Body of pancreas (tissue), 4 donors: ENCODE results near the gene DDX42.

Experiments
- POLR2A ChIP-seq, 3 donors: fragments of 450-650 bp; IDR thresholded peaks; one replicate each; pipeline ENCODE4 v1.6.1; 2016; ENCODE audit warnings: antibody characterized with exemption in 3 of 3, mild to moderate bottlenecking in 2 of 3
- TF ChIP-seq, protein P1 (sequence below), 7 experiments: fragments of 450-650 bp in 4 of 7; fragments of 200-600 bp in 3 of 7; sonication (generic) in 3 of 7; IDR thresholded peaks; one replicate each; pipeline ENCODE4 v1.5.1; 2016 to 2019; ENCODE audit warnings: antibody characterized with exemption in 7 of 7

DNA sequence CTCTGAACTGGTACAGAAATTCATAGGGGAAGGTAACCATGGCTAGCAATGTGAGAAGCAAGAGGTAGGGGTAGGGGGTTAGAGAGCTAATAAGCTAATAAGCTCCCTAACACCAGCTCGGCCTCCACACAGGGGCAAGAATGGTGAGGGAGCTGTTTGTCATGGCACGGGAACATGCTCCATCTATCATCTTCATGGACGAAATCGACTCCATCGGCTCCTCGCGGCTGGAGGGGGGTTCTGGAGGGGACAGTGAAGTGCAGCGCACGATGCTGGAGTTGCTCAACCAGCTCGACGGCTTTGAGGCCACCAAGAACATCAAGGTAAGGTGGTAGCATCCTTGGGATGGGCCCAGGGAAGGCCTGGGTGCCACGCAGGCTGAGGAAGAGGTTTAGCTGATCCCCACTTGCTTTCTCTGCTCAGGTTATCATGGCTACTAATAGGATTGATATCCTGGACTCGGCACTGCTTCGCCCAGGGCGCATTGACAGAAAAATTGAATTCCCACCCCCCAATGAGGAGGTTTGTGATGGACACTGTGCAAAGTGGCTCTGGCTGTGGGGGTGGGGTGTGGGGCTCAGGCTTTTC lies 57.0 kb downstream of the DDX42 start:
- TF ChIP-seq POLR2A (IDR thresholded peaks at IDR 0.05), result no peak
- TF ChIP-seq, protein P1, sequence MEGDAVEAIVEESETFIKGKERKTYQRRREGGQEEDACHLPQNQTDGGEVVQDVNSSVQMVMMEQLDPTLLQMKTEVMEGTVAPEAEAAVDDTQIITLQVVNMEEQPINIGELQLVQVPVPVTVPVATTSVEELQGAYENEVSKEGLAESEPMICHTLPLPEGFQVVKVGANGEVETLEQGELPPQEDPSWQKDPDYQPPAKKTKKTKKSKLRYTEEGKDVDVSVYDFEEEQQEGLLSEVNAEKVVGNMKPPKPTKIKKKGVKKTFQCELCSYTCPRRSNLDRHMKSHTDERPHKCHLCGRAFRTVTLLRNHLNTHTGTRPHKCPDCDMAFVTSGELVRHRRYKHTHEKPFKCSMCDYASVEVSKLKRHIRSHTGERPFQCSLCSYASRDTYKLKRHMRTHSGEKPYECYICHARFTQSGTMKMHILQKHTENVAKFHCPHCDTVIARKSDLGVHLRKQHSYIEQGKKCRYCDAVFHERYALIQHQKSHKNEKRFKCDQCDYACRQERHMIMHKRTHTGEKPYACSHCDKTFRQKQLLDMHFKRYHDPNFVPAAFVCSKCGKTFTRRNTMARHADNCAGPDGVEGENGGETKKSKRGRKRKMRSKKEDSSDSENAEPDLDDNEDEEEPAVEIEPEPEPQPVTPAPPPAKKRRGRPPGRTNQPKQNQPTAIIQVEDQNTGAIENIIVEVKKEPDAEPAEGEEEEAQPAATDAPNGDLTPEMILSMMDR (IDR thresholded peaks at IDR 0.05), result no peak
